AG04450 (cell line): ENCODE measurements around the gene ITGB5. TPM values are rescaled to one million over a fixed set of nuclear protein-coding genes. Genes with fewer than 3 reads are reported as not detected.
A peak's percentile ranks its signal among the peaks of the same experiment; 100 is the strongest.

Experiments used
- CTCF ChIA-PET: fragments of 300-600, 350-600 bp; formaldehyde crosslinking; extraction: SDS; loops from one replicate; lab custom pipeline; 2022; ENCODE audit warnings: antibody characterized with exemption, inconsistent platforms; lab: Charles Lee
- POLR2A ChIA-PET: fragments of 350-600 bp; formaldehyde crosslinking; extraction: SDS; loops from one replicate; lab custom pipeline; 2021; ENCODE audit warnings: antibody characterized with exemption, inconsistent platforms; lab: Yijun Ruan, JAX
- DNase-seq: peaks from one replicate; pipeline ENCODE4 v3.0.0-alpha.2; 2011; ENCODE audit warnings: low read depth, low spot score
- H3K27ac ChIP-seq: one replicate; pipeline ENCODE4 v1.5.1; 2012; ENCODE audit warnings: low read depth, low read length, control low read depth
- H3K27me3 ChIP-seq: one replicate; pipeline ENCODE4 v1.6.0; 2012; ENCODE audit warnings: low read length; ENCODE audit not compliant: control insufficient read depth, insufficient read depth
- H3K4me3 ChIP-seq: 2 replicates; pipeline ENCODE4 v1.5.1; 2011; ENCODE audit warnings: mild to moderate bottlenecking, low read depth, low read length, control low read depth
- H3K9me3 ChIP-seq: 2 replicates; pipeline ENCODE4 v1.5.1; 2012; ENCODE audit warnings: low read length; ENCODE audit not compliant: control insufficient read depth, insufficient read depth
- CTCF ChIP-seq: IDR thresholded peaks from 2 replicates; pipeline ENCODE4 v1.5.1; 2011; ENCODE audit warnings: low read depth, low read length, control low read depth, inconsistent platforms
- polyA plus RNA-seq: library from polyadenylated mRNA; depleted of rRNA; stranded (reverse); fragments of >200 nt; gene quantifications from 2 replicates; pipeline ENCODE4 v1.2.3, GENCODE V29; 2011

ITGB5 gene
- polyA plus RNA-seq, 1 experiment = 127 TPM

DNA sequence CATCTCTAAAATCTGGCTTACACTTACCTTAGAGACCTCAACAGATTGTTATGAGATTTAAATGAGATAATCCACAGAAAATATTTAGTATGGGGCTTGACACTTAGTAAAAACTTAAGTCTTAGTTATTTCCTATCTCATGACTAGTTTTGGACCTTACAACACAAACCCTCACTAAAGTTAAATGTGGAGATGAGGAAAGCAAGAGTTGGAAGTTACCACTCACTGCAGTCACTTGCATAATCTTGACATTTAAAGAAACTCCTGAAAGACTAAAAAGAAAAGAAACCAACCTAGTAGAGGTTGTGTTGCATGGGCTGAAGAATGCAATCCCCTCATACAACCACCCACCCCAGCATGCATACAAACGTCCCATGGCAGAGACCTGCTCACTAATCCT, 40.1 kb downstream of the ITGB5 start:
- Histone ChIP-seq H3K9me3 (no peaks in the 10 kb centered on the region), H3K4me3 (no peak overlapping the region), H3K27ac (no peak overlapping the region), H3K27me3 (no peaks in the 10 kb centered on the region)
- CTCF ChIA-PET = no interaction called here
- no peak for TF ChIP-seq CTCF
- no peak for DNase-seq
- POLR2A ChIA-PET = no interaction called here

DNA sequence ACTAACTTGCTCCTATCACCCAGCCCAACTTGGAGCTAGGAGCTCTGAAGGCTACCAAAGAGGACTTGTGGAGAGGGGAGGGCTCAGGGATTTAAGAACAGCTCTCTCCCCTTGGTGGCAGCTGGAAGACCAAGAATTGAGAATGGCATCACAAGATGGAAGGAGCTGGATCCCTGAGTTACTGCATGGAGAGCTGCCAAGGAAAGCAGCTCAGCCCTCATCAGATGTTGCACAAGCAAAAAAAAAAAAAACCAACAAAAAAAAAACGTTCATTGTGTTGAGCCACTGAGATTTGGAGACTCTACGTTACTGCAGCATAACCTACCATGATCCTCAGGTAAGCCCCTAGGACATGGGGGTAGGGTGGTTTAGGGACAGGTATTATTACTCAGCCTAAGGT, 41.0 kb downstream of the ITGB5 start:
- Histone ChIP-seq H3K4me3 (no peak overlapping the region), H3K27me3 (no peaks in the 10 kb centered on the region), H3K27ac (peak overlapping the region; percentile 33), H3K9me3 (no peaks in the 10 kb centered on the region)
- no peak for DNase-seq
- ChIA-PET POLR2A (interaction anchor here (0.6 to 1.7 kb wide), 4 partner anchors 11 to 362 kb away, joined by 3 to 10 read pairs (median 4); no protein-coding TSS in a partner anchor), CTCF (interaction anchor here (0.6 to 1.3 kb wide), 3 partner anchors 8 to 55 kb away, joined by 3 to 6 read pairs (median 3); no protein-coding TSS in a partner anchor)
- TF ChIP-seq CTCF = no peak

GRCh38 chr3:124845406-124845805, 41.8 kb downstream of the ITGB5 start:
- DNase-seq = no peak
- Histone ChIP-seq H3K27me3 (no peaks in the 10 kb centered on the region), H3K9me3 (no peaks in the 10 kb centered on the region), H3K27ac (peak overlapping the region; percentile 89), H3K4me3 (no peak overlapping the region)
- POLR2A ChIA-PET = interaction anchor here (1.1 to 1.7 kb wide), 4 partner anchors 10 to 54 kb away, joined by 4 to 10 read pairs (median 4); no protein-coding TSS in a partner anchor
- no peak for TF ChIP-seq CTCF
- CTCF ChIA-PET = interaction anchor here (1.3 to 1.6 kb wide), 3 partner anchors 12 to 58 kb away, joined by 3 to 7 read pairs (median 6); no protein-coding TSS in a partner anchor

DNA sequence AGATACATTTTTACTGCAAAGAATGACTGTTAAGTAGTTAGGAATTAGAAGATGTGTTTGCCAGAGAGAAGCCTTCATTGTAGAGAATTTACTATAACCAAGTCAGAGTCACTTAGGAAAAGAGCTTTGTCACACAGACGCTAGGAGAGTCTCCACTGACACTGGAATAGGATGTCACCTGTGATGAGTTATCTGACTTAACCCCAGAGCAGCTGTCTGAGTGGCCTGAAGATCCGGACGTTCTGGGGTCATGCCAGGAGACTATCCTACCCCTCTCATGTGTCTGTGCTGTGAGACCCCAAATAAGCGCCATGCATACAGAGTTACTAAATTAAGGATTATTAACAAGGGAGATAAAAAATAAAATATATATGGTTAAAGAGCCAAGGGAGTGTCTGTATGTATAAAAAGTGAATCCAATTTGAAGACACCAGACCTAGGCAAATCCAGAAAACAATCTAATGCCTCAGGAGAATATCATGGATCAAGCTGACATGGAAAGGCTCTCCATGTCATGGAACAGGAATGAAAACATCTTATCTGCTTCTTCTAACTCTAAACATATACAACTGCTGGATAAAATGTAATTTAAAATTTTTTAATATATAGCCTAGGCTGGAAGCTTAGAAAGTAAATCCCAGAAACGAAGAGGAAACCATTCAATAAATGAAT, 43.5 kb downstream of the ITGB5 start:
- ChIA-PET POLR2A (no interaction called here), CTCF (interaction anchor here (0.7 to 1.6 kb wide), 3 partner anchors 13 to 74 kb away, joined by 6 to 9 read pairs (median 7); no protein-coding TSS in a partner anchor)
- no peak for TF ChIP-seq CTCF
- DNase-seq = no peak
- Histone ChIP-seq H3K9me3 (no peaks in the 10 kb centered on the region), H3K4me3 (no peak overlapping the region), H3K27ac (no peak overlapping the region), H3K27me3 (no peaks in the 10 kb centered on the region)

- CTCF ChIA-PET = no interaction called here
- TF ChIP-seq CTCF = no peak
- Histone ChIP-seq H3K4me3 (no peak overlapping the region), H3K9me3 (no peaks in the 10 kb centered on the region), H3K27me3 (no peaks in the 10 kb centered on the region), H3K27ac (no peak overlapping the region)
- DNase-seq = no peak
- POLR2A ChIA-PET = no interaction called here
Observed at GRCh38 chr3:124843047-124843446, 44.1 kb downstream of the ITGB5 start.
